ENCODE data around the gene ECM1.

- no peak for TF ChIP-seq POLR2A (IDR thresholded peaks at IDR 0.05; ENCODE audit: low read depth, low read length)
- no peak for TF ChIP-seq TAF1 (IDR thresholded peaks at IDR 0.05; ENCODE audit: borderline replicate concordance, low read depth, low read length)
These were observed 48.3 kb downstream of the ECM1 start for GRCh38 chr1:150555971-150556865.

Measured in GM12892 (cell line).